Lower lobe of right lung (tissue), 2 donors: ENCODE data around the gene PAM16. TPM values are rescaled to one million over a fixed set of nuclear protein-coding genes. Genes with fewer than 3 reads are reported as not detected.
"Not testable (repeated sequence)": the region's sequence is repeated elsewhere in the genome, so short reads cannot be mapped to it uniquely, and the experiment has no call there.

Experiments used
- ATAC-seq, 2 donors: fragments of 200-7000 bp; cut with Tn5 transposase; one replicate each; pipeline ENCODE4 v1.9.1; 2020 to 2022; ENCODE audit warnings: mild to moderate bottlenecking in 2 of 2, moderate library complexity in 2 of 2
- DNase-seq: peaks from one replicate; pipeline ENCODE4 v3.0.0-alpha.2; 2020
- H3K27ac ChIP-seq: fragments of 200-600 bp; one replicate; pipeline ENCODE4 v1.8.0; 2022
- H3K27me3 ChIP-seq: fragments of 200-600 bp; one replicate; pipeline ENCODE4 v1.8.0; 2022; ENCODE audit warnings: low read depth
- H3K36me3 ChIP-seq: fragments of 200-600 bp; one replicate; pipeline ENCODE4 v1.8.0; 2022; ENCODE audit warnings: mild to moderate bottlenecking
- H3K4me1 ChIP-seq: fragments of 200-600 bp; one replicate; pipeline ENCODE4 v1.8.0; 2022
- H3K4me3 ChIP-seq: fragments of 200-600 bp; one replicate; pipeline ENCODE4 v1.8.0; 2022; ENCODE audit warnings: mild to moderate bottlenecking
- H3K9me3 ChIP-seq: fragments of 200-600 bp; one replicate; pipeline ENCODE4 v1.8.0; 2022
- intact Hi-C: fragments of 100-400 bp; cut with DNase I; formaldehyde crosslinking; loops from one replicate; pipeline ENCODE4 v1.11.0; 2022
- total RNA-seq: library from RNA; stranded (reverse); fragmentation: NEBNext Ultra II Directional; extraction: Animal tissue kit (Norgen Biotek cat#: 25700); gene quantifications from one replicate; pipeline ENCODE4 v1.2.1, GENCODE V29; 2021
- TF ChIP-seq, protein P1 (sequence below): fragments of 200-600 bp; IDR thresholded peaks from one replicate; pipeline ENCODE4 v1.8.0; 2022; ENCODE audit warnings: antibody characterized with exemption, mild to moderate bottlenecking
- donor health status: DM: no; HTN: yes; CAD: no; lungs with severe emphysema.

PAM16 gene
- total RNA-seq, 1 donor from 2014 or later = 40.0 TPM

DNA sequence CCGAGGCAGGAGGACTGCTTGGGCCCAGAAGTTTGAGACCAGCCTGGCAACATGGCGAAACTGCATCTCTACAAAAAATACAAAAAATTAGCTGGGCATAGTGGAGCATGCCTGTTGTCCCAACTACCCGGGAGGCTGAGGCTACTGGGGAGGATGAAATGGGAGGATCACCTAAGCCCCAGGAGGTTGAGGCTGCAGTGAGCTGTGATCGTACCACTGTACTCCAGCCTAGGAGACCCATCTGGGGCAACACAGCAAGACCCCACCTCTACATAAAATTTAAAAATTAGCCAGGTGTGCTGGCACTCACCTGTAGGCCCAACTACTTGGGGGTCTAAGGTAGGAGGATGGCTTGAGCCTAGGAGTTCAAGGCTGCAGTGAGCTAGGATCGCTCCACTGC, 1.8 kb downstream of the PAM16 start:
- Histone ChIP-seq H3K4me3 (no peak overlapping the region), H3K27ac (no peak overlapping the region), H3K9me3 (no peaks in the 10 kb centered on the region), H3K27me3 (no peaks in the 10 kb centered on the region), H3K36me3 (no peaks in the 10 kb centered on the region), H3K4me1 (peaks cover 61% of the 10 kb centered on the region)
- ATAC-seq (no peak), DNase-seq (no peak)
- intact Hi-C loops = no loop called here
- TF ChIP-seq, protein P1, sequence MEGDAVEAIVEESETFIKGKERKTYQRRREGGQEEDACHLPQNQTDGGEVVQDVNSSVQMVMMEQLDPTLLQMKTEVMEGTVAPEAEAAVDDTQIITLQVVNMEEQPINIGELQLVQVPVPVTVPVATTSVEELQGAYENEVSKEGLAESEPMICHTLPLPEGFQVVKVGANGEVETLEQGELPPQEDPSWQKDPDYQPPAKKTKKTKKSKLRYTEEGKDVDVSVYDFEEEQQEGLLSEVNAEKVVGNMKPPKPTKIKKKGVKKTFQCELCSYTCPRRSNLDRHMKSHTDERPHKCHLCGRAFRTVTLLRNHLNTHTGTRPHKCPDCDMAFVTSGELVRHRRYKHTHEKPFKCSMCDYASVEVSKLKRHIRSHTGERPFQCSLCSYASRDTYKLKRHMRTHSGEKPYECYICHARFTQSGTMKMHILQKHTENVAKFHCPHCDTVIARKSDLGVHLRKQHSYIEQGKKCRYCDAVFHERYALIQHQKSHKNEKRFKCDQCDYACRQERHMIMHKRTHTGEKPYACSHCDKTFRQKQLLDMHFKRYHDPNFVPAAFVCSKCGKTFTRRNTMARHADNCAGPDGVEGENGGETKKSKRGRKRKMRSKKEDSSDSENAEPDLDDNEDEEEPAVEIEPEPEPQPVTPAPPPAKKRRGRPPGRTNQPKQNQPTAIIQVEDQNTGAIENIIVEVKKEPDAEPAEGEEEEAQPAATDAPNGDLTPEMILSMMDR = no peak

DNA sequence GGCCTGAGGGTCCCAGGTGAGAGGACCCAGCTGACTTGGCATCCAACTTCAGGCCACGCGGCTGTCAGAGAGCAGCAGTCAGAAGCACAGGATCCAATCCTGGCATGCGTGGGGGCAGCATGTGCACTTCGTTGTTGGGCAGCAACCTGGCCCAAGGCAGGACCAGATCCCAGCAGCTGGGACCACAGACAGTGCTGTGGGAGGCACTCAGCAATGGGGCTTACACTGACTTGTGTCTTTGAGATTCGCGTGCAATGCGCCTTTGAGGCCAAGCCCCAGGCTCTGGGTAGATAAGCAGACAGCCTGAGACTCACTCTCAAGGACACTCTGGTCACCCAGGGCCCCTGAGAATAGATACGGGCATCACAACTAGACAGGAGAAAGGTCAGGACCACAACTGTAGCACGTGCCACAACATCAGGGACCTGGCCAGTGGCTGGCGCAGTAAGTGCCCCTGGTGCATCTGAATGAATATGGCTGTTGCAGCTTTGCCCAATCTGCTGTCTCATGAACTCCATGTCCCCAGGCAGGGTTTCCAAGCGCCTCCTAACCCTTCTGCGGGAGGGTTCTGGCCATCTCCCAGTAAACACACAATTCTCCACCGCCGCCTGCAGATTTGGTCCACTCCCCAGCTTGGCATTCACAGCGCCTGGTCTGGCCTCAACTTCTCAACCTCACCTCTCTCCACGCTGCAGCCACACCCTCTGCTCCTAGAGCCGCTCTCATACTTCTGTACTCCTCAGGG, 3.2 kb downstream of the PAM16 start:
- peak; percentile 28 to 30 for ATAC-seq
- intact Hi-C loops = no loop called here
- Histone ChIP-seq H3K27ac (peak overlapping the region; percentile 74), H3K36me3 (no peaks in the 10 kb centered on the region), H3K4me3 (no peak overlapping the region), H3K4me1 (peaks cover 72% of the 10 kb centered on the region), H3K9me3 (no peaks in the 10 kb centered on the region), H3K27me3 (no peaks in the 10 kb centered on the region)
- DNase-seq = peak; percentile 74
- TF ChIP-seq, protein P1 = no peak

DNA sequence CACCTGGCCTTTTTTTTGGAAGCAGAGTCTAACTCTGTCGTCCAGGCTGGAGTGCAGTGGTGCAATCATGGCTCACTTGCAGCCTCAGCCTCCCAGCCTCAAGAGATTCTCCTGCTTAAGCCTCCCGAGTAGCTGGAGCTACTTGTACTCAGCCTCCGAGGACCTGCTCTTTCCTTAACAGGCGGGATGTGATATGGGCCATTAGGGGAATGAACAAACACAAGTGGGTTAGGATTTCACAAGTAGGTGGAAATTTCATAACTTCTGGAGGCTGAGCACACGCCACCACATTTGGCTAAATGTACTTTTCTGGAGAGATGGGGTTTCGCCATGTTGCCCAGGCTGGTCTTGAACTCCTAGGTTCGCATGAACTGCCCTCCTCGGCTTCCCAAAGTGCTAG, 4.1 kb downstream of the PAM16 start:
- intact Hi-C loops = no loop called here
- peak overlapping the region; percentile 74 for H3K27ac ChIP-seq
- ATAC-seq (peak; percentile 31 to 42), DNase-seq (no peak)
- H3K36me3 ChIP-seq = no peaks in the 10 kb centered on the region
- no peaks in the 10 kb centered on the region for H3K27me3 ChIP-seq
- H3K9me3 ChIP-seq = no peaks in the 10 kb centered on the region
- TF ChIP-seq, protein P1 = no peak
- no peak overlapping the region for H3K4me3 ChIP-seq
- H3K4me1 ChIP-seq = peaks cover 81% of the 10 kb centered on the region

DNA sequence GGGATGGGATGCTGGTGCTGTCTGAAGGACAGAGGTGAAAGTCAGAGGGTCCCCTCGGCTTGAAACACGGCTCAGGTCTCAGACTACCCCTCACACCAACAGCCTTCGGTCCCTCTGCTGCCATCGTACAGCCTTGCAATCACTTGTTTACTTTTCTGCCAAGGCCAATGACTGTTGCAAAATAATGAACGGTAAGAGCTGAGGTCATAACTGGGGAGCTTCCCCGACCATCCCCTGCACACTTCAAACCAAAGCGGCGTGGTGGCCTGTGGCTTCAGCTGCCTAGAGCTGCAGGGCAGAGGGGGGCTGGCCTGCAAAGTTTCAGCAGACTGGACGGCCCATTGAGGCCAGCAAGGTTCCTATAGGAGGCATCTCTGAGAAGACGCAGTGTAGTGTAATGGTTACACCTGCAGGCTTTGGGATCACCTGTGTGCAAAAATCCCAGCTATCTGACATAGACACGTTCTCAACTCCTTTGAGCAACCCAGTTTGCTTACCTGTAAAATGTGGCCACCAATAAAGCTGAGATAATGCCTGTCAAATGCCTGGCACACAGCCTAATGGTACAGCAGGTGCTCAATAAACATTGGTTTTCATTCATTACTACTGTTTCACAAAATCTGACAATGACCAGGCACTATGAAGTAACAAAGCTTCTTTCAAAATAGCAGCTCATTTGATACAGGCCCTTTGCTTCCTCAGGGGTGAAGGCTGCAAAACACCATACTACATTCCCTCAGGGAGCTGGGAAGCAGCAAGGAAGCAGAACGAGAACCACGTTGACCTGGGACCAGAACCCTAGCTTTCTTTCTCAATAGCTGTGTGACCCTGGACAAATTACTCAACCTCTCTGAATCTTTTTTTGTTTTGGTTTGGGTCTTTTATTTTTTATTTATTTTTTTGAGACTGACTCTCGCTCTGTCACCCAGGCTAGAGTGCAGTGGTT, 5.0 kb downstream of the PAM16 start:
- no peak for DNase-seq
- Histone ChIP-seq H3K4me3 (no peak overlapping the region), H3K9me3 (no peaks in the 10 kb centered on the region), H3K27ac (peak overlapping the region; percentile 74), H3K27me3 (no peaks in the 10 kb centered on the region), H3K4me1 (peaks cover 83% of the 10 kb centered on the region), H3K36me3 (peaks cover 3% of the 10 kb centered on the region)
- TF ChIP-seq, protein P1 = no peak
- intact Hi-C loops = no loop called here
- ATAC-seq = peak; percentile 58 to 66

DNA sequence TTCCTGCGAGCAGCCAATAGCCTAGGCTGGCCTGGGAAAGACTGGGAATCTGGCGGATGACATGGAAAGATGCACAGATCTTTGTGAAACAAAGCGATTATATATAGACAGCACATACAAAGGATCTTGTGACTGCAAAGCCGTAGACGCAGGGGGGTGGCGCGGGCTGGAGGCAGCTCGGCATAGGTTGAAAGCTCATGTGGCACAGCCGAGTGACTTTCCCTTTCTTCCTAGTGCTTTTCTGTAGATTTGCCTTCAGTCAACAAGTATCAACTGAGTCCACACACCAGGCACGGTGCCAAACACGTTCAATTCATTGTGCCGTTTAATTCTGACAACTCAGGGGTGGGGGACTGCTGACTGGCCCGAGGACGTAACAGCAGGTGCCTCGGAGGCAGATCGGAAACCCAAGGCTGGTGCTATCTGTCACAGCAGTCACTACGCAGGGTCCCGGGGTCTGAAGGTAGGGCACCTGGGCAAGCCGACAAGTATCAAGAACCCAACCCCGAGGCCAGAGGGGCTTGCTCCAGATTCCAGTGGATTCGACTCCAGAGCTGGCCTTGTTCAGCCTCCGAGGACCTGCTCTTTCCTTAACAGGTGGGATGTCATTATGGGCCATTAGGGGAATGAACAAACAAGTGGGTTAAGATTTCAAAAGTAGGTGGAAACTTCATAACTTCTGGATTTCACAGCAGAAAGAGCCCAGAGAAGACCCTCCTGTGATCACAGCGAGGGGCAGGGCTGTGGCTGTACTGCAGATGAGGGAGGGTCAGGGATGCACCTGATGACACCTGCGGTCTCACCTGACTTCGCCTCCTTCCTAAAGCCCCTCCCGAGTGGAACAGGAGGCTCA, 5.9 kb downstream of the PAM16 start:
- Histone ChIP-seq H3K27me3 (no peaks in the 10 kb centered on the region), H3K36me3 (peaks cover 12% of the 10 kb centered on the region), H3K4me3 (no peak overlapping the region), H3K9me3 (no peaks in the 10 kb centered on the region), H3K27ac (peak overlapping the region; percentile 50), H3K4me1 (peaks cover 87% of the 10 kb centered on the region)
- intact Hi-C loops = no loop called here
- DNase-seq (no peak), ATAC-seq (no peak)
- TF ChIP-seq, protein P1 = no peak

DNA sequence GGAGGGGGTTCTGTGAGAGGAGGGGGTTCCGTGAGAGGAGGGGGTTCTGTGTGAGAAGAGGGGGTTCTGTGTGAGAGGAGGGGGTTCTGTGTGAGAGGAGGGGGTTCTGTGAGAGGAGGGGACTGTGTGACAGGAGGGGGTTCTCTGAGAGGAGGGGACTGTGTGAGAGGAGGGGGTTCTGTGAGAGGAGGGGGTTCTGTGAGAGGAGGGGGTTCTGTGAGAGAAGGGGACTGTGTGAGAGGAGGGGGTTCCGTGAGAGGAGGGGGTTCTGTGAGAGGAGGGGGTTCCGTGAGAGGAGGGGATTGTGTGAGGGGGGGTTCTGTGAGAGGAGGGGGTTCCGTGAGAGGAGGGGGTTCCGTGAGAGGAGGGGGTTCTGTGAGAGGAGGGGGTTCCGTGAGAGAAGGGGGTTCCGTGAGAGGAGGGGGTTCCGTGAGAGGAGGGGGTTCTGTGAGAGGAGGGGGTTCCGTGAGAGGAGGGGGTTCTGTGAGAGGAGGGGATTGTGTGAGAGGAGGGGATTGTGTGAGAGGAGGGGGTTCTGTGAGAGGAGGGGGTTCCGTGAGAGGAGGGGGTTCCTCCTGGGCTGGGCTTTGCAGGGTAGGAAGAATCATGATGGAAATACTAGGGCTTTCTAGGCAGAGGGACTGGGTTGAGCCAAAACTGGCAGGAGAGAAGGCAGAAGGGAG, 6.7 kb downstream of the PAM16 start:
- intact Hi-C loops, DNase-seq, H3K27ac ChIP-seq, H3K4me3 ChIP-seq, H3K9me3 ChIP-seq, ATAC-seq, H3K27me3 ChIP-seq: not testable (repeated sequence)
- Histone ChIP-seq H3K4me1 (peaks cover 87% of the 10 kb centered on the region), H3K36me3 (peaks cover 20% of the 10 kb centered on the region)
